ENCODE data around the gene LPCAT3. TPM values are rescaled to one million over a fixed set of nuclear protein-coding genes. Genes with fewer than 3 reads are reported as not detected.
"Not testable (repeated sequence)": the region's sequence is repeated elsewhere in the genome, so short reads cannot be mapped to it uniquely, and the experiment has no call there.

The LPCAT3 gene
- total RNA-seq, 1 donor from 2014 or later = 21.3 TPM

GRCh38 chr12:7058850-7059395 lies 40.6 kb upstream of the LPCAT3 start:
- no peak for DNase-seq
- no peak for TF ChIP-seq CTCF (IDR thresholded peaks at IDR 0.05)
- no peaks in the 10 kb centered on the region for H3K4me1 Mint-ChIP-seq
- H3K4me3 Mint-ChIP-seq = no peak overlapping the region
- CTCF ChIA-PET = no interaction called here
- H3K9me3 Mint-ChIP-seq = no peaks in the 10 kb centered on the region
- peaks cover 49% of the 10 kb centered on the region for H3K27me3 Mint-ChIP-seq
- intact Hi-C loops (cut with micrococcal nuclease) = no loop called here
- no peaks in the 10 kb centered on the region for H3K36me3 Mint-ChIP-seq (ENCODE audit: low read depth)
- POLR2A ChIA-PET = no interaction called here
- H3K27ac Mint-ChIP-seq = no peak overlapping the region
- ATAC-seq (ENCODE audit: low read depth) = no peak

- ATAC-seq (ENCODE audit: low read depth) (no peak), DNase-seq (no peak)
- Mint-ChIP-seq H3K27ac (no peak overlapping the region), H3K36me3 (ENCODE audit: low read depth) (no peaks in the 10 kb centered on the region), H3K4me1 (no peaks in the 10 kb centered on the region), H3K27me3 (peaks cover 49% of the 10 kb centered on the region), H3K4me3 (no peak overlapping the region), H3K9me3 (no peaks in the 10 kb centered on the region)
- CTCF ChIA-PET = no interaction called here
- POLR2A ChIA-PET = interaction anchor here (0.5 kb wide), 1 partner anchor 908 kb away, joined by 5 read pairs; no protein-coding TSS in a partner anchor
- TF ChIP-seq CTCF (IDR thresholded peaks at IDR 0.05) = no peak
- intact Hi-C loops (cut with micrococcal nuclease) = no loop called here
Measured at GRCh38 chr12:7058163-7058845, 40.0 kb upstream of the LPCAT3 start.

- H3K9me3 Mint-ChIP-seq; H3K36me3 Mint-ChIP-seq (ENCODE audit: low read depth); DNase-seq; ATAC-seq (ENCODE audit: low read depth); POLR2A ChIA-PET; H3K27ac Mint-ChIP-seq; intact Hi-C loops (cut with micrococcal nuclease); H3K4me1 Mint-ChIP-seq; H3K4me3 Mint-ChIP-seq: not testable (repeated sequence)
- CTCF ChIA-PET = interaction anchor here (0.6 kb wide), 1 partner anchor 624 kb away, joined by 3 read pairs; no protein-coding TSS in a partner anchor
- peaks cover 46% of the 10 kb centered on the region for H3K27me3 Mint-ChIP-seq
Measured at GRCh38 chr12:7055736-7056135, 37.5 kb upstream of the LPCAT3 start.

GRCh38 chr12:7054925-7055324 lies 36.6 kb upstream of the LPCAT3 start:
- peaks cover 39% of the 10 kb centered on the region for H3K27me3 Mint-ChIP-seq
- no peaks in the 10 kb centered on the region for H3K4me1 Mint-ChIP-seq
- intact Hi-C loops (cut with micrococcal nuclease) = no loop called here
- ChIA-PET CTCF (no interaction called here), POLR2A (no interaction called here)
- no peak overlapping the region for H3K4me3 Mint-ChIP-seq
- H3K27ac Mint-ChIP-seq = no peak overlapping the region
- no peak for TF ChIP-seq CTCF (IDR thresholded peaks at IDR 0.05)
- DNase-seq = no peak
- no peak for ATAC-seq (ENCODE audit: low read depth)
- H3K36me3 Mint-ChIP-seq (ENCODE audit: low read depth) = no peaks in the 10 kb centered on the region
- no peaks in the 10 kb centered on the region for H3K9me3 Mint-ChIP-seq

GRCh38 chr12:7049973-7050372 lies 31.7 kb upstream of the LPCAT3 start:
- H3K9me3 Mint-ChIP-seq; CTCF ChIA-PET; DNase-seq; H3K27ac Mint-ChIP-seq; H3K36me3 Mint-ChIP-seq (ENCODE audit: low read depth); ATAC-seq (ENCODE audit: low read depth); intact Hi-C loops (cut with micrococcal nuclease); H3K27me3 Mint-ChIP-seq; H3K4me3 Mint-ChIP-seq: not testable (repeated sequence)
- peaks cover 11% of the 10 kb centered on the region for H3K4me1 Mint-ChIP-seq
- POLR2A ChIA-PET = interaction anchor here (0.7 kb wide), 1 partner anchor 9 kb away, joined by 4 read pairs; no protein-coding TSS in a partner anchor

- CTCF ChIA-PET; intact Hi-C loops (cut with micrococcal nuclease); DNase-seq; H3K9me3 Mint-ChIP-seq; H3K4me3 Mint-ChIP-seq; H3K36me3 Mint-ChIP-seq (ENCODE audit: low read depth); H3K27ac Mint-ChIP-seq; H3K27me3 Mint-ChIP-seq; ATAC-seq (ENCODE audit: low read depth): not testable (repeated sequence)
- POLR2A ChIA-PET = interaction anchor here (0.7 kb wide), 1 partner anchor 9 kb away, joined by 4 read pairs; no protein-coding TSS in a partner anchor
- peaks cover 11% of the 10 kb centered on the region for H3K4me1 Mint-ChIP-seq
Measured at GRCh38 chr12:7049445-7049951, 31.2 kb upstream of the LPCAT3 start.
